GM13977 (cell line): ENCODE measurements around the gene ENPP7.

ENCODE experiments used
- DNase-seq: peaks from one replicate; pipeline ENCODE4 v3.0.0; 2012; ENCODE audit warnings: low spot score
- in situ Hi-C: fragments of 300-500 bp; cut with MboI; formaldehyde crosslinking; loops from one replicate; pipeline ENCODE4 v1.12.0; 2022; ENCODE audit warnings: low sequenced_read_pairs, low pct_unique_long_range_greater_than_20kb, mixed read lengths, inconsistent platforms; ENCODE audit not compliant: unreplicated experiment
- TF ChIP-seq, protein P1 (sequence below): IDR thresholded peaks from 2 replicates; pipeline ENCODE4 v1.5.1; 2012; ENCODE audit warnings: mild to moderate bottlenecking, control low read depth; ENCODE audit not compliant: insufficient read depth; ENCODE audit errors: extremely low read depth, missing control alignments

The ENPP7 gene, protein sequence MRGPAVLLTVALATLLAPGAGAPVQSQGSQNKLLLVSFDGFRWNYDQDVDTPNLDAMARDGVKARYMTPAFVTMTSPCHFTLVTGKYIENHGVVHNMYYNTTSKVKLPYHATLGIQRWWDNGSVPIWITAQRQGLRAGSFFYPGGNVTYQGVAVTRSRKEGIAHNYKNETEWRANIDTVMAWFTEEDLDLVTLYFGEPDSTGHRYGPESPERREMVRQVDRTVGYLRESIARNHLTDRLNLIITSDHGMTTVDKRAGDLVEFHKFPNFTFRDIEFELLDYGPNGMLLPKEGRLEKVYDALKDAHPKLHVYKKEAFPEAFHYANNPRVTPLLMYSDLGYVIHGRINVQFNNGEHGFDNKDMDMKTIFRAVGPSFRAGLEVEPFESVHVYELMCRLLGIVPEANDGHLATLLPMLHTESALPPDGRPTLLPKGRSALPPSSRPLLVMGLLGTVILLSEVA

DNA sequence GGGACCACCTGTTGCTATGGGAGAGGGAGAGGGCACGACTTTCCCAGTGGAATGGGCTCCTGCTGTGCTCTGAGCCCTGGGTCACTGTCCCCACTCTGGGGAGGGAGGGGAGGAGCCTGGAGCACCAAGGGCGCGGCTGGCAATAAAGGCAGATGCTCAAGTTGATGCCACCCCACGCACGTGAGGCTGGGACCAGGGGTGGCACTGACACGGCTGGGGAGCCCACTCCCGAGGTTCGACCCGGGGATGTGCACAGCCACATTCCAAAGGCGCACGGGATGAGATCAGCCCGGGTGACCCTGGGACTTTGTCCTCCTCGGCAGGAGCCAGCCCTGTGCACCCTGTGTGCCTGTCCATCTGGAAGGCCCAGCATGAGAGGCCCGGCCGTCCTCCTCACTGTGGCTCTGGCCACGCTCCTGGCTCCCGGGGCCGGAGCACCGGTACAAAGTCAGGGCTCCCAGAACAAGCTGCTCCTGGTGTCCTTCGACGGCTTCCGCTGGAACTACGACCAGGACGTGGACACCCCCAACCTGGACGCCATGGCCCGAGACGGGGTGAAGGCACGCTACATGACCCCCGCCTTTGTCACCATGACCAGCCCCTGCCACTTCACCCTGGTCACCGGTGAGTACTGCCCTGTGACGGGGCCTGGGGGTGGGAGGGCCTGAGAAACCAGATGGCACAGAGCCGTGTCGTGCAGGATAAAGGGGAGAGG, at the start of gene ENPP7:
TSS of gene ENPP7 (plus strand) at position 175 of the 715 bp plus-strand sequence. CDS start at position 372, 197 bp downstream.
- in situ Hi-C loops, result no loop called here
- TF ChIP-seq, protein P1, sequence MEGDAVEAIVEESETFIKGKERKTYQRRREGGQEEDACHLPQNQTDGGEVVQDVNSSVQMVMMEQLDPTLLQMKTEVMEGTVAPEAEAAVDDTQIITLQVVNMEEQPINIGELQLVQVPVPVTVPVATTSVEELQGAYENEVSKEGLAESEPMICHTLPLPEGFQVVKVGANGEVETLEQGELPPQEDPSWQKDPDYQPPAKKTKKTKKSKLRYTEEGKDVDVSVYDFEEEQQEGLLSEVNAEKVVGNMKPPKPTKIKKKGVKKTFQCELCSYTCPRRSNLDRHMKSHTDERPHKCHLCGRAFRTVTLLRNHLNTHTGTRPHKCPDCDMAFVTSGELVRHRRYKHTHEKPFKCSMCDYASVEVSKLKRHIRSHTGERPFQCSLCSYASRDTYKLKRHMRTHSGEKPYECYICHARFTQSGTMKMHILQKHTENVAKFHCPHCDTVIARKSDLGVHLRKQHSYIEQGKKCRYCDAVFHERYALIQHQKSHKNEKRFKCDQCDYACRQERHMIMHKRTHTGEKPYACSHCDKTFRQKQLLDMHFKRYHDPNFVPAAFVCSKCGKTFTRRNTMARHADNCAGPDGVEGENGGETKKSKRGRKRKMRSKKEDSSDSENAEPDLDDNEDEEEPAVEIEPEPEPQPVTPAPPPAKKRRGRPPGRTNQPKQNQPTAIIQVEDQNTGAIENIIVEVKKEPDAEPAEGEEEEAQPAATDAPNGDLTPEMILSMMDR, result no peak
- DNase-seq, result no peak

DNA sequence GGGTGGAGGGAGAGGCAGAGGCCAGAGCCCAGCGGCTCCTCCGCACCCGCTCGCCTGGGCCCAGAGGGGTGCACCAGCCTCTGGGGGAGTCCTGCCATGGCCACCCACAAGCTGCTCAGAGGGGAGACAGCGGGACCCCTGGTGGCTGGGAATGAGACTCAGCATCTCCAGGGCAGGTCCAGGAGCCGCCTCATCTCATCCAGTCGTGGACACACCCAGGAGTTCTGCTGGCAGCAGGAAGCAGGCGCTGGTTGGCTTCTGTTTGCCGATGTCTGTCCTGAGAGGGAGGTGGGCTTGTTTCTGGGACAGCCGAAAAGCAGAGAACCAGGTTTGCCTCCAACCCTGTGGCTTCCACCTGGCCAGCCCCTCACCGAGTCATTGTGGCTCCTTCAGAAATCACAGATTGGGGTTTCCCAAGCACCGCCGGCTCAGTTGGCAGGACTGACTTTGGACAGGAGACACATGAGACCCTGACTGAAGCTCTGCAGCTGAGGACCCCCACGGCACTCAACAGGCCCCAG, 49.6 kb upstream of the ENPP7 start:
- TF ChIP-seq, protein P1, result no peak
- in situ Hi-C loops, result no loop called here
- DNase-seq, result no peak

DNA sequence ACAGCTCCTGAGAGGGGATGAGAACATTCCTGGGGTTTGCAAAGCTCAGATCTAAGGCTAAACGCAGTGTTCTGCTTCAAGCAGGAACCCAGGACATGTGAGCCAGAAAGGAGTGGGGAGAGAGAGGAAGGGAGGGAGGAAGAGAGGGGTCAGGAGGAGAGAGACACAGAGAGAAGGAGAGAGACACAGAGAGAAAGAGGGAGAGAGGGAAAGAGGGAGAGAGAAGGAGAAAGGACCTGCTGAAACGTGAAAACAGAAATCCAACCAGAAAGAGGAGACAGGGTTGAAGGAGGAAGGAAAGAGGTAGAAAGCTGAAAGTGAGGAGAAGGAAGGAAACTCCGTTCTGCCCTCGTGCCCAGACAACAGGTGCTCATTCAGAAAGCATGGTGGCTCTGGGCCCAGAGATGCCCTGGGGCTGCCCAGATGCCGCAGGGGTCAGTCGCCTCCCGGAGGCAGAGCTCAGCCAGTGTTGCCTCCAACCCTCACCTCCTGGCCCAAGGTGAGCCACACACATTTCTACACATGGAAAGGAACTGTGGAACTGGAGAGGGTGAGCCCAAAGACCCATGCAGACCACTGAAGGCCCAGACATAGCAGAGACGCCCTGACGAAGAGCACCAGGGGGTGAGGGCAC, 49.0 kb upstream of the ENPP7 start:
- DNase-seq, result no peak
- in situ Hi-C loops, result no loop called here
- TF ChIP-seq, protein P1, result no peak

DNA sequence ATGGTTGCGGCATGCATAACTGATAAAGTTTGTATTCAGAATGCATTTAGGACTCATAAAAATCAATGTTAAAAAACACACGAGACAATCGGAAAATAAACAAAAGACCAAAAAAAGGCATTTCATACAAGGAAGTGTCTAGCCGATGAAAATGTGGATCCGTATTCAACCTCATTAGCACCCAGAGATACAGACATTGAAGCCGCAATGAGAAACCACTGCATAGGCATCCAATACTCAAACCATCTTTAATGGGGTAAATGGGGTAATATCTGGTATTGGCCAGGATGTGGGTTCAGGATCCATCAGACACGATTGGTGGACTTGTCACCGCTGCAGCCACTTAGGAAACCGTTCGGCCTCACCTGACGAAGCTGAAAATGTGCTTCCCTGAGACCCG, 47.4 kb upstream of the ENPP7 start:
- TF ChIP-seq, protein P1, result no peak
- in situ Hi-C loops, result no loop called here
- DNase-seq, result no peak

DNA sequence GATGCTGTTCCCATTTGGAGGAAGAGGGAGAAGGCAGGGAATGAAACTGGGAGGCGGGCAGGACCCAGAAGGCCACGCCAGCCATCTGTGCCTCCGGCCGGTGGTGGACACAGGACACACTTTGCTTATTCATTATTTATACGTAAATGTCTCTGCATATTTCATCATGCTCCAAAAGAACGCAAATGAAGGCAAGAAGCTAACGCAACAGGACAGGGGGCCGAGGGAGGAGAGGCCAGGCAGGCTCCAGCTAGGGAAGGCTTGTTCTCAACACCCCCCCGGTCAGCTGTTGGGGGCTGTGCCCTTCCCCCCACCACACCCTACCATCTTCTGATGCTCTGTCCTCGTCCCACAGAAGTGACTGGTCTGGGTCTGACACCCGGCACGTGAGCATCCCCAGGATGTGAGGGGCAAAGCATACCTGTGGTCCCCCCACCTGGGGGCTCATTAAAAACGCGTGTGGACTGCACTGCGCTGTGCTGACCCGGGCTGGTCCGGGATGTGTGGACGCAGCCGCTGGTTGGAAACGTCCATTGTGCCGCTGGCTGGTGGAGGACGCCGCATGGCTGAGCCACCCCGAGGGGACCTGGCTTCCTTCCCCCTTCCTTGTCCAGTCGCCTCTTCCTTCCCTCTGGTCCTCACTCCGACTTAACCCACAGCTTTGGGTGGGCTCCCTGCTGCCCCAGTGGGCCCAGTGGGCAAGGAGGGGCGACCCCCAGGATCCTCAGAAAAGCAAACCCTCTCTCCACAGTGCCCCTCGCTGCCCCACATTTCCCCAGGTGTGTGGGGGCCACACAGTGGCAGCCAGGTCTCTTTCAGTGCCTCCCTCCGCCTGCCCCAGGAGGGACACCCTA, 46.4 kb upstream of the ENPP7 start:
- no peak for DNase-seq
- in situ Hi-C loops, result no loop called here
- TF ChIP-seq, protein P1, result no peak
